Measurements from ENCODE around the gene TJAP1.
"Not testable (repeated sequence)": the region's sequence is repeated elsewhere in the genome, so short reads cannot be mapped to it uniquely, and the experiment has no call there.

Gene TJAP1

DNA sequence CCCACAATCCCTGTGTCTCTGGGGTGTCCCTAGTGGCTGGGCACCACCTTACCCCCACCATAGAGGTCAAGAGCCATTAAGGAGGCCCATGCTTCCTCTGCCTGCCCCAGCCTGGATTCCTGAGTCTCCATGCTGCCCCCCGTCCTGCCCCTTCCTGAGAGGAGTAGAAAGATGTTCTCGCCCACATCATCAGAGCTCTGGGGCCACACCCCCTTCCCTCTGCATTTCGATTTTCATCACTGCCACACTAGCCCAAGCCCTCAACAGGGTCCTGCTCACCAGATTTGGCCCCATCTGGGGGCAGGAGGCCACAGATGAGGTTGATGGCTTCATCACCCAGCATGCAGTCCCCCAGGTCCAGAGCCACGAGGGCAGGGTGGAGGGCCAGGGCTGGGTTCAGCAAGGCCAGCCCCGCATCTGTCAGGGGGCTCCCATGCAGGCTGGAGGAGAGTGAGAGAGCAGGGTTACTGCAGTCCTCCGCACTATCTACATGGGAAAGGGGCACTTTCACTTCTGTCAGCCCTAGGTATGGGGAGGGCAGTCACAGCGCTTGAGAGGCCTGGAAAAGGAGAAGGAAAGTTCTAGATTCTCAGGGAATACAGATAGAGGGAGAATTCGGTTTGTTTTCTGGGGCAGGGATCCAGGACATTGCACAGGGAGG is 31.2 kb downstream of the TJAP1 start:
- no peak for DNase-seq

GRCh38 chr6:43509142-43509983 is 32.0 kb downstream of the TJAP1 start:
- no peak for DNase-seq

- DNase-seq = peak; percentile 92
These were observed 32.8 kb downstream of the TJAP1 start, which contains the start of gene LRRC73 for GRCh38 chr6:43509984-43510826. TSS of gene LRRC73 (minus strand) at chr6:43510346. CDS start at chr6:43509785, 561 bp downstream.

DNA sequence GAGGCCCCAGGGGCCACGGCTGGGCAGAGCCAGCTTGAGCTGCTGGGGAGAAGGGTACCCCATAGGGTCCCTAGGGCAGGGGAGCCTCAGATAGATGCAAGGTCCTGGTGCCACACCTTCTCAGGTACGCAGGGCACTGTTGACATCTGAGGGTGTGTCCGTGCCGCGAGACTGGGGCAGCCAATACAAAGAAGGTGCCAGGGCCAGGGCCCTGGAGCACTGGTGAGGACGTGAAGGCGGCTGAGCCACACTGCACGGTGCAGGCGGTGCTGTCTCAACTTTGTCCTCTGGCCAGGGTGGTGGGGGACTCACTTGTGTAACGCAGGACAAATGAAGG is 33.4 kb downstream of the TJAP1 start:
- no peak for DNase-seq

GRCh38 chr6:43511824-43512415 is 34.5 kb downstream of the TJAP1 start:
- no peak for DNase-seq

DNA sequence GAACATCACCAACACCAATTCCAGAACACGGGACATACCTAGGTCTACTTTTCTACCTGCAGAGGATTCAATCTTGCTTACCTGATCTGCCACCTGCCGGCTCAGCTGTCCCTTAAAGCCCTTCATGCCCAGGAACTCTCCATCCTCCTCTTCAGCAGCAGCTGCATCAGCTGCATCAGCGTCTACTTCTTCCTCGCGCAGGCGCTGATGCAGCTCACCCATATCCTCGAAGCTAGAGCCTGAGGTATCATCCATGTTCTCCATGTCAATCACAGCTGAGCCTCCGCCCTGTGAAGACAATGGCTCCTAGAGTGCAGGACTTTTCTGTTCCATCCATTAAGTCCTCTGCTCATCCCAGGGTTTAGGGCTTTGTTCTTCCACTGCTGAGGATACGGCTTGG is 38.4 kb downstream of the TJAP1 start:
- no peak for DNase-seq

DNA sequence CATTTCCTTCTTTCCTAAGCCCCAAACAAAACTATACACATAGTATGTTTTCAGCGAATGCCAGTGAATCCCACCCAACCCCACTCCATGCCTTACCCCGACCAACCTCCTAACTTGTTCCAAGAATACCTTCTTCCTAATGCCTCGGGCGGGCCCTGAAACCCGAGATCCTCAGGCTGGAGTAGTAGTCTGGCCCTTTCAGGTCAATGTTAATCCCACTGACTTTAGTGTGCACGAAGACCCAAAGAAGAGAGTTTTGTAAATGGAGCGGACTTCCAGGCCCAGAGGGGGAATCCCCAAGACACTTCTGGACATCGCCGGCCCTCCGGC is 39.0 kb downstream of the TJAP1 start:
- DNase-seq = no peak

DNA sequence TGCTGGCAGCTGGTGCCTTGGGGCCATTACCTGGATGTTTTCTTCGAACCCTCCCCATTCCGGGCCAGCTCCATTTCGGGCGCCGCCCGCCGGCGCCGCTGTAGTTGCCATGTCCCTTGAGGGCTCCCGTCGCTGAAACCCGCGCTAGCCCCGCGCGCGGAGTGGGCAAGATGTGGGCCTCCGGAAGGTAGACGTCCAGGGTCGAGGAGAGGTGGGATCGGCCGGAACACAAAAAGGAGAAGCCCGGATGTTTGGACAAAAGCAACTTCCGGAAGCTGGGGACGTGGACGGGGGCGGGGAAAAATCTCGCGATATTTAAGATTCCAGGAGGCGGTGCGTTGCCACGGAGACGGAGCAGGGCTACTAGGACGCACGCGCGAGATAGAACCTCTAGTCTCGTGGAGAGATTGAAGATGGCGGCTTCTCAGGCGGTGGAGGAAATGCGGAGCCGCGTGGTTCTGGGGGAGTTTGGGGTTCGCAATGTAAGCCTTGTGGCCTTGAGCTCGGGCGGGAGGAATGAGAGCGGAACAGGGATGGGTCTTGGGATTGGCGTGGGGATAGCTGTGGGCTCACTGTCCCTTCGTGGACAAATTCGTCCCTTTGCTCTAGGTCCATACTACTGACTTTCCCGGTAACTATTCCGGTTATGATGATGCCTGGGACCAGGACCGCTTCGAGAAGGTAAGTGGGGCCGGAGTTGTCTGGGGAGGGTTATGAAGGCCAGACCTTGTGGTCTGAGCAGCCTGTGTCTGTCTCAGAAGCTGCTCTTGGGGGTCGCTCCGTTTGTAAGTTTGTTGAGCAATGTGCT is 39.5 kb downstream of the TJAP1 start, which contains the start of the genes POLR1C and YIPF3:
Gene POLR1C (plus strand): TSS at position 393 of the 808 bp plus-strand sequence. CDS start 21 bp downstream, at position 414.
Gene YIPF3 (minus strand): TSS at position 230 of the 808 bp plus-strand sequence. CDS start 119 bp downstream, at position 111.
- peak; percentile 97 for DNase-seq

- DNase-seq = no peak
These were observed 40.4 kb downstream of the TJAP1 start for GRCh38 chr6:43517505-43518357.

DNA sequence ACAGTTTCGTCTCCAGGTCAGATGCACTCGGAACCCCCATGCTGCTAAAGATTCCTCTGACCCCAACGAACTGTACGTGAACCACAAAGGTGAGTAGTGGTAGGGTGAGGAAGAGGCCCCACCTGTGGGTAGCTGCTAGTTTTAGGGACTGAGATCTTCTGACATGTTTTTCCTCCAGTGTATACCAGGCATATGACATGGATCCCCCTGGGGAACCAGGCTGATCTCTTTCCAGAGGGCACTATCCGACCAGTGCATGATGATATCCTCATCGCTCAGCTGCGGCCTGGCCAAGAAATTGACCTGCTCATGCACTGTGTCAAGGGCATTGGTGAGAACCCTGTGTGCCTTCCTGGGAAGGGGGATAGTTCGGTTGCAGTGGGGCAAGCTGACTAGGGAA is 42.7 kb downstream of the TJAP1 start:
- DNase-seq = no peak

DNA sequence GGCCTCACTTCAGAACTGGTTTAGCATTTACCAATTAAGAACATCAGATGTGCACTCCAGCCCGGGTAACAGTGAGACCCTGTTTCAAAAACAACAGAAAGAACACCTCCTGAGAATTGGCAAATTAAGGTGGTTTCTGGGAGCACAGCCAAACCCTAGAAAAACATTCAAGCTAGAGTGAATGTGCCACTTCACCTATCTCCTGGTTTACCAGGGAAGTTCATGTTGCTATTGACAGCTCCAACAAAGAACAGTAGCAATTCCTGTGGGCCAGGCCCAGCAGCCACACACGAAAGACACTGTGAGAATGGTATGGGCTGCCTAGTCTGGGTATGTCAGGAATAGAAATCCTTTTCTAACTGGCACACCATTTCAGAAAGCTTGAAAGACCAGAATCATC is 44.5 kb downstream of the TJAP1 start:
- DNase-seq = no peak

DNA sequence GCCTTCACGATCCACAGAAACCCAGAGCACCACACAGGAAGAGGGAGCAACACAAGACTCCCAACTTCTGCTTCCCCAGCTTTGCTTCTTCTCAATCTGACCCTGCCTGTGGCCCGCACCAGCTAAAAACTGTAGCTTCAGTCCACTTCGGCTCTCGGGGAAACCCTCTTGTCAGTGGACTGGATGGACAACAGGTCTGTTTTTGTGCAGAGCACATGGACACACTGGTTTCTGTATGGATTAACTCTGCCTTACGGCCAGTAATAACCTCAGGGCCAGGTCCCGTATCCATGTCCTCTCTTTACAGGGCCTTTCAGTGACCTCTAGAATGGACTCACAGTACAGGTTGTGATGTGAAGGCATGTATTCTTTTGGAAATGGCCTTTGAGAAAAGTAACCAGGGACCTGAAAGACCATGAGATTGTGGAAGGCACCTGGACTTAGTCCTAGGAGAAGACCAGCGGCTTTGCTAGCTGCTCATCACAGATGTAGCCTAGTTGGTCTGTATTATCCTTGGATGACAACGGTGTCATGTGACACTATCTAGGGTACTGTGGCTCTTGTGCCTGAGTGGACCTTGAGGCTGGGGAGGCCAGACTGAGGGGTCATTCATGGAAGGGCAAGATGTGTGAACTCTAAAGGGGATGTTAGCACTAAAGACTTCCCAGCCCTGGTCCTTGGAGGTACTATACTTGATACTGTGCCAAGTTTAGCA is 45.3 kb downstream of the TJAP1 start:
- DNase-seq = no peak

DNA sequence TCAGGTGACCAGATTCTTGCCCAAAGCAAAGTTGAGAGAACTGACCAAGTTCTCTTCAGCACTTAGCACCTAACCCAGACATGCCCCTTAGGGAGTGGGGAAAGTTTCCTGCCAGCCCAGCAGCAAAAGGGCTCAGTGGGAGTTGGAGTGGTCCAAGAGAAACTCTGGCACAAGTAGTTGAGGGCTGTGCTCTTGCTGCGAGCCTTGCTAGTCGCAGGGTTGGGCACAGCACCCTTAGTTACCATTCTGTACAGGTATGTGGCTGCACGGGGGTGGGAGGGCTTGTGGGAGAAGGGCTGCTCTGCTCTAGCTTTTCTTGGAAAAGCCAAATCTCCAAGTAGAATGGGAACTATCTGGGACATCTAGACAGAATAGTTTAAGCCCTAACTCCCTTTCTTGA is 45.9 kb downstream of the TJAP1 start:
- DNase-seq = no peak

DNA sequence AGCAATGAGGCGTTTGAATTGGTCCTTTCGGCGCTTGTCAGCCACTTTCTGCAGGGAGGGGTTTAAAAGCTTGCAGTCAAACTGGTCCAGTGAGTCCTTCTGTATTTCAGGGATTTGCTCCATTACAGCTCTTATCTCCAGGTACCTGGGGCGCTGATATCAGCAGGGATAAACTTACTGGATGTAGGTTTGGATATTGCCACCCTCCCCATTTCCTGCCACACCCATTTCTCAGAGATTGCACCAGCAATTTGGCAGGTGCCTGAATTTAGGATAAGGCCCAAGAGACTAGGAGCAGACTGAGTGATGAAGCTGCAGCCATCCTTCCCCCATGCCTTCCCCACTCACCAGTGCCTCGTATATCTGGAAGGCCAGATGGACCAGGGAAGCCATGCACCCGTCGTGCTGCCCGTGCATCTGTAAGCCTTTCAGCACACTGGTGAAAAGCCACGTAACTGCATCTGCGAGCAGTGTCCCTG is 47.2 kb downstream of the TJAP1 start:
- DNase-seq = no peak

- no peak for DNase-seq
These were observed 54.8 kb downstream of the TJAP1 start for GRCh38 chr6:43532201-43532600.

GRCh38 chr6:43538986-43539385 is 61.6 kb downstream of the TJAP1 start:
- DNase-seq = not testable (repeated sequence)

GRCh38 chr6:43539409-43539808 is 62.0 kb downstream of the TJAP1 start:
- not testable (repeated sequence) for DNase-seq

GRCh38 chr6:43540507-43540906 is 63.1 kb downstream of the TJAP1 start:
- DNase-seq = no peak

- no peak for DNase-seq
These were observed 64.6 kb downstream of the TJAP1 start for GRCh38 chr6:43541774-43542471.

DNA sequence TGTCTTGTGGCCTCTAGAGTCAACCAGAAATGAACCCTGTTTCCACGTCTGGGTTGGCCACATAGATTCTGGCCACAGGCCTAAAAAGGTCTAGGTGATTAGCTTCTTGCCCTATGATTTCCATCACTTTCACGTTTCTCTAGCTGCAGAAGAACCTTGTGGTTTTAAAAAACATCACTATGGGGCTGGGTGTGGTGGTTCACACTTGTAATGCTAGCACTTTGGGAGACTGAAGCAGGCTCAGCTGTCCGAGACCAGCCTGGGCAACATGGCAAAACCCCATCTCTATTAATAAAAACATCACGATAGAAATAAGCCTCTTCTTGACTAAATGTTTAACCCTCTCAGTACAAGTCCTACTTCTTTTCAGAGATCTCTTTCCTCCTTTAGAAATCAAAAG is 67.1 kb downstream of the TJAP1 start:
- DNase-seq = no peak

Measured in T1000 (cell line).